HCT116 (cell line): ENCODE results near the gene SMIM33. TPM values are rescaled to one million over a fixed set of nuclear protein-coding genes. Genes with fewer than 3 reads are reported as not detected.

Experiments
- ATAC-seq: fragments of 200-7000 bp; cut with Tn5 transposase; 2 replicates; pipeline ENCODE4 v1.9.1; 2020; ENCODE audit warnings: mild to moderate bottlenecking, moderate library complexity
- BruUV-seq: library from RNA; stranded (reverse); fragments of 400-500 nt; replicated peaks from 2 replicates; lab custom pipeline; 2021; lab: Mats Ljungman, UMichigan
- CTCF ChIA-PET: fragments of 300-600 bp; sonication (Branson Sonifier 250); formaldehyde crosslinking; loops from one replicate; lab custom pipeline; 2021; ENCODE audit warnings: antibody characterized with exemption; lab: Charles Lee
- POLR2A ChIA-PET: fragments of 300-600, 350-600 bp; sonication (Branson Sonifier 250); formaldehyde crosslinking; loops from one replicate; lab custom pipeline; 2021; ENCODE audit warnings: antibody characterized with exemption; lab: Charles Lee
- RAD21 ChIA-PET, 2 experiments: fragments of 300-600 bp; sonication (Branson Sonifier 250); formaldehyde crosslinking; loops; one replicate each; lab custom pipeline; 2023; ENCODE audit warnings: low total read pairs in 2 of 2; ENCODE audit not compliant: uncharacterized antibody in 2 of 2, unreplicated experiment in 2 of 2, low non-redundant PET in 1 of 2; lab: Charles Lee
- DNase-seq: peaks from one replicate; pipeline ENCODE4 v3.0.0-alpha.2; 2010; ENCODE audit warnings: low read depth, low spot score
- H2AFZ ChIP-seq: fragments of 200-600 bp; shearing (Covaris generic), sonication (generic); 2 replicates; pipeline ENCODE4 v1.6.1; 2017; ENCODE audit warnings: low read depth, mixed run types, mixed read lengths, antibody characterized with exemption, low read length; ENCODE audit not compliant: poor library complexity, severe bottlenecking
- H3K27ac ChIP-seq: 2 replicates; pipeline ENCODE4 v1.5.1; 2012; ENCODE audit warnings: low read depth, low read length
- H3K27me3 ChIP-seq: fragments of 200-600 bp; sonication (generic); 2 replicates; pipeline ENCODE4 v1.6.1; 2016; ENCODE audit warnings: mixed run types, low read length, mixed read lengths; ENCODE audit not compliant: insufficient read depth
- H3K36me3 ChIP-seq, 2 experiments: fragments of 200-500 bp in 1 of 2; fragments of 200-600 bp in 1 of 2; sonication (Bioruptor generic) in 1 of 2; sonication (generic) in 1 of 2; 2 replicates each; pipeline versions ENCODE4 v1.5.1 to v1.6.1; 2014 to 2016; ENCODE audit warnings: low read length in 2 of 2, inconsistent platforms in 1 of 2, mixed read lengths in 1 of 2, mixed run types in 1 of 2; ENCODE audit not compliant: insufficient read depth in 2 of 2, control insufficient read depth in 1 of 2
- H3K4me1 ChIP-seq, 2 experiments: fragments of 200-600 bp in 1 of 2; sonication (generic) in 1 of 2; 2 replicates each; pipeline versions ENCODE4 v1.5.1 to v1.6.1; 2012 to 2017; ENCODE audit warnings: low read length in 2 of 2, inconsistent platforms in 1 of 2, mild to moderate bottlenecking in 1 of 2, mixed read lengths in 1 of 2, mixed run types in 1 of 2, moderate library complexity in 1 of 2; ENCODE audit not compliant: insufficient read depth in 2 of 2, control insufficient read depth in 1 of 2
- H3K4me2 ChIP-seq: fragments of 200-600 bp; sonication (generic); 2 replicates; pipeline ENCODE4 v1.6.1; 2017; ENCODE audit warnings: mixed run types, low read length, mixed read lengths
- H3K4me3 ChIP-seq, 2 experiments: fragments of 200-600 bp in 1 of 2; sonication (generic) in 1 of 2; replicated peaks in 1 of 2; 2 replicates each; pipeline ENCODE4 v1.5.1; 2011 to 2016; ENCODE audit warnings: low read length in 2 of 2, control low read depth in 1 of 2, low read depth in 1 of 2, mild to moderate bottlenecking in 1 of 2, mixed read lengths in 1 of 2, mixed run types in 1 of 2
- H3K79me2 ChIP-seq: fragments of 200-600 bp; sonication (generic); 2 replicates; pipeline ENCODE4 v1.6.1; 2017; ENCODE audit warnings: mild to moderate bottlenecking, mixed run types, low read length, moderate library complexity, mixed read lengths; ENCODE audit not compliant: insufficient read depth
- H3K9ac ChIP-seq: fragments of 200-600 bp; sonication (generic); 2 replicates; pipeline ENCODE4 v1.6.1; 2016; ENCODE audit warnings: low read length, mixed read lengths
- H3K9me2 ChIP-seq: fragments of 200-600 bp; sonication (generic), shearing (Covaris generic); 2 replicates; pipeline ENCODE4 v1.6.1; 2017; ENCODE audit warnings: mixed run types, mild to moderate bottlenecking, moderate library complexity; ENCODE audit not compliant: insufficient read depth
- H3K9me3 ChIP-seq, 2 experiments: fragments of 200-500 bp in 1 of 2; fragments of 200-600 bp in 1 of 2; sonication (Bioruptor generic) in 1 of 2; sonication (generic) in 1 of 2; 2 replicates each; pipeline ENCODE4 v1.6.1; 2014 to 2017; ENCODE audit warnings: low read length in 2 of 2, mixed read lengths in 2 of 2, inconsistent platforms in 1 of 2, low read depth in 1 of 2, mild to moderate bottlenecking in 1 of 2, mixed run types in 1 of 2, moderate library complexity in 1 of 2; ENCODE audit not compliant: control insufficient read depth in 1 of 2, insufficient read depth in 1 of 2
- H4K20me1 ChIP-seq: fragments of 200-600 bp; sonication (generic), shearing (Covaris generic); 2 replicates; pipeline ENCODE4 v1.6.1; 2017; ENCODE audit warnings: mixed run types, mild to moderate bottlenecking, moderate library complexity; ENCODE audit not compliant: insufficient read depth
- CBX3 ChIP-seq: IDR thresholded peaks from 2 replicates; pipeline ENCODE4 v1.6.1; 2012; ENCODE audit warnings: low read depth
- CEBPB ChIP-seq: IDR thresholded peaks from 2 replicates; pipeline ENCODE4 v1.6.1; 2012; ENCODE audit warnings: low read depth
- CTCF ChIP-seq, 3 experiments: fragments of 200-600 bp in 1 of 3; sonication (generic) in 1 of 3; IDR thresholded peaks in 2 of 3; conservative IDR thresholded peaks in 1 of 3; 2 replicates each; pipeline ENCODE4 v1.5.1; 2012 to 2017; ENCODE audit warnings: low read depth in 2 of 3, low read length in 2 of 3, antibody characterized with exemption in 1 of 3, borderline replicate concordance in 1 of 3, control low read depth in 1 of 3, mild to moderate bottlenecking in 1 of 3, mixed read lengths in 1 of 3, mixed run types in 1 of 3, moderate library complexity in 1 of 3; ENCODE audit not compliant: insufficient read depth in 1 of 3
- ELF1 ChIP-seq: IDR thresholded peaks from 2 replicates; pipeline ENCODE4 v1.6.1; 2012; ENCODE audit warnings: low read depth, borderline replicate concordance
- EZH2 ChIP-seq: fragments of 200-600 bp; sonication (generic); IDR thresholded peaks from 2 replicates; pipeline ENCODE4 v1.6.1; 2017; ENCODE audit warnings: antibody characterized with exemption, mixed run types
- FOSL1 ChIP-seq: IDR thresholded peaks from 2 replicates; pipeline ENCODE4 v1.6.1; 2012; ENCODE audit warnings: low read depth
- MAX ChIP-seq: IDR thresholded peaks from 2 replicates; pipeline ENCODE4 v1.6.1; 2012
- POLR2A ChIP-seq: IDR thresholded peaks from 2 replicates; pipeline ENCODE4 v1.7.0; 2011; ENCODE audit warnings: borderline replicate concordance; ENCODE audit not compliant: insufficient read depth, insufficient read length; ENCODE audit errors: extremely low read depth
- POLR2AphosphoS5 ChIP-seq: IDR thresholded peaks from 2 replicates; pipeline ENCODE4 v1.6.1; 2011; ENCODE audit warnings: mild to moderate bottlenecking, low read depth, low read length, moderate library complexity
- RAD21 ChIP-seq: IDR thresholded peaks from 2 replicates; pipeline ENCODE4 v1.6.1; 2012; ENCODE audit warnings: low read depth, mild to moderate bottlenecking
- SIN3A ChIP-seq: IDR thresholded peaks from 2 replicates; pipeline ENCODE4 v1.6.1; 2012; ENCODE audit warnings: low read depth
- SP1 ChIP-seq: IDR thresholded peaks from 2 replicates; pipeline ENCODE4 v1.6.1; 2012; ENCODE audit warnings: low read depth
- YY1 ChIP-seq: IDR thresholded peaks from 2 replicates; pipeline ENCODE4 v1.6.1; 2011; ENCODE audit warnings: low read length, low read depth, moderate library complexity, mild to moderate bottlenecking; ENCODE audit not compliant: insufficient replicate concordance; ENCODE audit errors: extremely low read depth
- ZBTB33 ChIP-seq: IDR thresholded peaks from 2 replicates; pipeline ENCODE4 v1.6.1; 2011; ENCODE audit warnings: mild to moderate bottlenecking, low read length, moderate library complexity; ENCODE audit not compliant: insufficient replicate concordance; ENCODE audit errors: extremely low read depth
- intact Hi-C: fragments of 100-400 bp; cut with micrococcal nuclease; formaldehyde crosslinking; loops from 2 replicates; pipeline ENCODE4 v1.10.0; 2022
- total RNA-seq: library from RNA; stranded (reverse); gene quantifications from one replicate; pipeline ENCODE4 v1.2.1, GENCODE V29; 2021; ENCODE audit not compliant: unreplicated experiment

Gene SMIM33
- total RNA-seq, 1 experiment from 2014 or later, result not detected

- Histone ChIP-seq H3K79me2 (no peaks in the 10 kb centered on the region), H3K36me3 (no peaks in the 10 kb centered on the region), H3K27me3 (no peaks in the 10 kb centered on the region), H3K4me2 (no peak overlapping the region), H3K4me3 (no peak overlapping the region), H3K9me2 (no peaks in the 10 kb centered on the region), H3K27ac (no peak overlapping the region), H3K4me1 (peaks cover 0 to 7% of the 10 kb centered on the region in 2 experiments; a peak in 1 of 4 replicates), H4K20me1 (no peaks in the 10 kb centered on the region), H2AFZ (no peak overlapping the region), H3K9me3 (no peaks in the 10 kb centered on the region), H3K9ac (no peak overlapping the region)
- POLR2A ChIA-PET, result no interaction called here
- ATAC-seq (no peak), DNase-seq (no peak)
- BruUV-seq, result no TSS peak
- CTCF ChIA-PET, result no interaction called here
- RAD21 ChIA-PET, result no interaction called here
- intact Hi-C loops, result no loop called here
- TF ChIP-seq FOSL1 (no peak), ZBTB33 (no peak), YY1 (no peak)
These were observed 12.0 kb upstream of the SMIM33 start for GRCh38 chr5:139458580-139459407.

GRCh38 chr5:139459451-139459934 lies 11.3 kb upstream of the SMIM33 start:
- H2AFZ ChIP-seq, result no peak overlapping the region
- no peaks in the 10 kb centered on the region for H3K9me3 ChIP-seq
- no peaks in the 10 kb centered on the region for H3K36me3 ChIP-seq
- no peak overlapping the region for H3K9ac ChIP-seq
- H3K9me2 ChIP-seq, result no peaks in the 10 kb centered on the region
- ATAC-seq (no peak), DNase-seq (no peak)
- no peak overlapping the region for H3K4me2 ChIP-seq
- H3K27ac ChIP-seq, result no peak overlapping the region
- H3K4me3 ChIP-seq, result no peak overlapping the region
- RAD21 ChIA-PET, result no interaction called here
- no peaks in the 10 kb centered on the region for H3K27me3 ChIP-seq
- H3K4me1 ChIP-seq, result peaks cover 0 to 7% of the 10 kb centered on the region in 2 experiments; a peak in 1 of 4 replicates
- no peaks in the 10 kb centered on the region for H3K79me2 ChIP-seq
- no TSS peak for BruUV-seq
- intact Hi-C loops, result no loop called here
- CTCF ChIA-PET, result no interaction called here
- H4K20me1 ChIP-seq, result no peaks in the 10 kb centered on the region
- POLR2A ChIA-PET, result no interaction called here
- TF ChIP-seq SP1, result no peak
- TF ChIP-seq POLR2AphosphoS5, result no peak
- TF ChIP-seq FOSL1, result no peak
- TF ChIP-seq SIN3A, result no peak
- TF ChIP-seq ELF1, result no peak
- no peak for TF ChIP-seq CTCF (IDR thresholded peaks at IDR 0.05 in 2 of 3, conservative IDR thresholded peaks at IDR 0.05 in 1 of 3; ENCODE audit: borderline replicate concordance in 1 of 3, insufficient read depth in 1 of 3, low read depth in 2 of 3, low read length in 2 of 3)
- TF ChIP-seq CBX3, result no peak
- TF ChIP-seq CEBPB, result no peak
- no peak for TF ChIP-seq YY1
- TF ChIP-seq POLR2A, result no peak
- no peak for TF ChIP-seq EZH2
- TF ChIP-seq RAD21, result no peak
- no peak for TF ChIP-seq MAX
